K562 (cell line): ENCODE measurements around the gene POLR3H. TPM values are rescaled to one million over a fixed set of nuclear protein-coding genes. Genes with fewer than 3 reads are reported as not detected.

Source experiments
- ATAC-seq: fragments of 200-7000 bp; cut with Tn5 transposase; 3 replicates; pipeline ENCODE4 v1.9.1; 2020; ENCODE audit warnings: moderate library complexity
- BruUV-seq: library from RNA; stranded (reverse); fragments of 400-500 nt; replicated peaks from 2 replicates; lab custom pipeline; 2021; lab: Mats Ljungman, UMichigan
- CTCF ChIA-PET: fragments of 300-600 bp; formaldehyde crosslinking; extraction: SDS; loops from one replicate; lab custom pipeline; 2021; ENCODE audit warnings: low intra/inter-chr PET ratio; lab: Yijun Ruan, JAX
- POLR2A ChIA-PET: fragments of 300-600, 350-650 bp; sonication (Branson Sonifier 250); formaldehyde crosslinking; extraction: SDS; loops from one replicate; lab custom pipeline; 2021; ENCODE audit warnings: antibody characterized with exemption, inconsistent platforms; lab: Yijun Ruan, JAX
- DNase-seq, 4 experiments: peaks; one replicate each; pipeline versions ENCODE4 v3.0.0 to v3.0.0-alpha.2; 2011 to 2018; ENCODE audit warnings: low spot score in 3 of 4, mixed read lengths in 3 of 4; ENCODE audit errors: extremely low read depth in 1 of 4
- FAIRE-seq: peaks from 2 replicates; lab custom pipeline; 2011; peaks lifted over from hg19 to GRCh38; lab: Jason Lieb, UNC
- H2AFZ ChIP-seq: 2 replicates; pipeline ENCODE4 v1.6.0; 2011; ENCODE audit warnings: low read depth, low read length, control low read depth, inconsistent platforms
- H3K27ac ChIP-seq: fragments of 200-600 bp; 3 replicates; pipeline ENCODE4 v1.8.0; 2011; ENCODE audit warnings: low read depth, mild to moderate bottlenecking, control low read depth, inconsistent platforms, low read length, moderate library complexity, mixed read lengths; ENCODE audit errors: extremely low read depth
- H3K27me3 ChIP-seq, 2 experiments: fragments of 300-600 bp in 1 of 2; 2 replicates in 1 of 2; 3 replicates in 1 of 2; pipeline versions ENCODE4 v1.6.0 to v1.8.0; 2011; ENCODE audit warnings: inconsistent platforms in 2 of 2, low read length in 2 of 2, mild to moderate bottlenecking in 1 of 2, mixed read lengths in 1 of 2, moderate library complexity in 1 of 2; ENCODE audit not compliant: control insufficient read depth in 2 of 2, insufficient read depth in 2 of 2
- H3K36me3 ChIP-seq: fragments of 300-600 bp; 3 replicates; pipeline ENCODE4 v1.8.0; 2011; ENCODE audit warnings: mild to moderate bottlenecking, low read length, inconsistent platforms; ENCODE audit not compliant: control insufficient read depth, insufficient read depth
- H3K4me1 ChIP-seq, 2 experiments: fragments of 200-600 bp in 1 of 2; replicated peaks in 1 of 2; 2 replicates in 1 of 2; 3 replicates in 1 of 2; pipeline versions ENCODE4 v1.5.1 to v1.8.0; 2011; ENCODE audit warnings: inconsistent platforms in 2 of 2, low read length in 2 of 2, mild to moderate bottlenecking in 1 of 2, mixed read lengths in 1 of 2, moderate library complexity in 1 of 2; ENCODE audit not compliant: control insufficient read depth in 2 of 2, insufficient read depth in 2 of 2
- H3K4me2 ChIP-seq: 2 replicates; pipeline ENCODE4 v1.6.1; 2011; ENCODE audit warnings: low read length, control low read depth, inconsistent platforms, mixed read lengths; ENCODE audit not compliant: insufficient read depth
- H3K4me3 ChIP-seq: fragments of 200-600 bp; sonication (generic), shearing (Covaris generic); 2 replicates; pipeline ENCODE4 v1.5.1; 2016; ENCODE audit warnings: control low read depth, inconsistent platforms
- H3K79me2 ChIP-seq: fragments of 200-600 bp; 3 replicates; pipeline ENCODE4 v1.8.0; 2011; ENCODE audit warnings: low read length, inconsistent platforms; ENCODE audit not compliant: control insufficient read depth, insufficient read depth
- H3K9ac ChIP-seq, 2 experiments: 2 replicates each; pipeline versions ENCODE4 v1.6.0 to v1.6.1; 2011; ENCODE audit warnings: low read depth in 2 of 2, low read length in 2 of 2, control low read depth in 1 of 2, inconsistent platforms in 1 of 2, mild to moderate bottlenecking in 1 of 2, mixed read lengths in 1 of 2; ENCODE audit not compliant: insufficient read depth in 1 of 2
- H3K9me1 ChIP-seq: one replicate; pipeline ENCODE4 v1.6.0; 2011; ENCODE audit warnings: inconsistent platforms, mild to moderate bottlenecking, low read length, moderate library complexity; ENCODE audit not compliant: control insufficient read depth, insufficient read depth
- H3K9me3 ChIP-seq: replicated peaks from 2 replicates; pipeline ENCODE4 v1.5.1; 2011; ENCODE audit warnings: low read depth, low read length, inconsistent platforms; ENCODE audit not compliant: control insufficient read depth, insufficient read depth
- H4K20me1 ChIP-seq: replicated peaks from 2 replicates; pipeline ENCODE4 v1.6.1; 2011; ENCODE audit warnings: low read length, inconsistent platforms, mixed read lengths; ENCODE audit not compliant: control insufficient read depth, insufficient read depth
- CHD4 ChIP-seq: fragments of 200-600 bp; sonication (generic); IDR thresholded peaks from 3 replicates; pipeline ENCODE4 v1.6.1; 2012; ENCODE audit warnings: low read depth, mild to moderate bottlenecking, mixed read lengths, low read length, inconsistent platforms; ENCODE audit not compliant: insufficient read depth, insufficient replicate concordance, poor library complexity, severe bottlenecking
- CREB3 ChIP-seq: fragments of 450-650 bp; conservative IDR thresholded peaks from 2 replicates; pipeline ENCODE4 v1.6.1; 2016; ENCODE audit warnings: missing genetic modification characterization, low read depth, mild to moderate bottlenecking, missing compliant biosample characterization, moderate library complexity
- KAT8 ChIP-seq: fragments of 450-650 bp; IDR thresholded peaks from 2 replicates; pipeline ENCODE4 v1.6.1; 2016; ENCODE audit warnings: low read depth, mild to moderate bottlenecking
- NBN ChIP-seq: fragments of 450-650 bp; IDR thresholded peaks from 2 replicates; pipeline ENCODE4 v1.6.1; 2016; ENCODE audit warnings: low read depth, mild to moderate bottlenecking
- NELFE ChIP-seq: IDR thresholded peaks from 2 replicates; pipeline ENCODE4 v1.6.1; 2011; ENCODE audit warnings: mild to moderate bottlenecking; ENCODE audit not compliant: insufficient read depth, insufficient read length
- PHF21A ChIP-seq: fragments of 450-650 bp; IDR thresholded peaks from 2 replicates; pipeline ENCODE4 v1.6.1; 2017; ENCODE audit warnings: low read depth, borderline replicate concordance
- PRMT5 ChIP-seq: sonication (generic); formaldehyde crosslinking; IDR thresholded peaks from 2 replicates; pipeline ENCODE4 v1.5.0; 2020; ENCODE audit warnings: missing genetic modification reagents
- ZNF175 ChIP-seq: fragments of 200-800 bp; sonication (Bioruptor generic); IDR thresholded peaks from 2 replicates; pipeline ENCODE4 v1.6.1; 2016; ENCODE audit warnings: low read depth, mild to moderate bottlenecking, missing genetic modification characterization, missing compliant biosample characterization
- ZNF592 ChIP-seq: fragments of 450-650 bp; IDR thresholded peaks from 2 replicates; pipeline ENCODE4 v1.6.1; 2017; ENCODE audit warnings: antibody characterized with exemption, mild to moderate bottlenecking
- ZNF707 ChIP-seq: fragments of 250-450 bp; sonication (Bioruptor Pico); conservative IDR thresholded peaks from 2 replicates; pipeline ENCODE4 v1.8.0; 2022; ENCODE audit warnings: inconsistent platforms, mild to moderate bottlenecking, moderate library complexity
- WGBS: fragments of 100-300 bp; shearing (Covaris generic); methylation state at CpG from one replicate; pipeline ENCODE4 v1.1.6; 2016; ENCODE audit warnings: low coverage, mixed read lengths; ENCODE audit not compliant: insufficient coverage; ENCODE audit errors: missing lambda C conversion rate; 5-methylcytosine and 5-hydroxymethylcytosine counted together
- in situ Hi-C: fragments of 300-500 bp; cut with MboI; formaldehyde crosslinking; loops from 4 replicates; pipeline ENCODE4 v1.15.0; 2018; ENCODE audit warnings: inconsistent platforms, mixed read lengths
- intact Hi-C: fragments of 100-400 bp; cut with micrococcal nuclease; formaldehyde crosslinking; loops from 2 replicates; pipeline ENCODE4 v1.14.2; 2022
- polyA plus RNA-seq, 8 experiments: library from polyadenylated mRNA; depleted of rRNA in 4 of 8; stranded (reverse) in 5 of 8; unstranded in 3 of 8; fragments of >200 nt; fragmentation: Nextera tagmentation in 2 of 8; fragmentation: Illumina TruSeq in 1 of 8; extraction: Ambion mirVana in 2 of 8; extraction: Trizol in 1 of 8; gene quantifications; 2 replicates each; pipeline versions ENCODE4 v1.2.1 to v1.2.3, GENCODE V29; 2011 to 2014; ENCODE audit warnings: inconsistent platforms in 1 of 8, missing spikeins in 1 of 8
- total RNA-seq, 7 experiments: library from RNA; depleted of rRNA in 6 of 7; stranded (reverse); fragments of >200 nt in 6 of 7; fragmentation: Illumina TruSeq in 2 of 7; extraction: Trizol in 2 of 7; gene quantifications; 2 replicates each; pipeline versions ENCODE4 v1.2.1 to v1.2.3, GENCODE V29; 2011 to 2021; ENCODE audit warnings: low replicate concordance in 1 of 7
- TF ChIP-seq, protein P1 (sequence below), 2 experiments: fragments of 450-650 bp; conservative IDR thresholded peaks; 2 replicates each; pipeline ENCODE4 v1.6.1; 2017; ENCODE audit warnings: mild to moderate bottlenecking in 2 of 2, moderate library complexity in 2 of 2
- TF ChIP-seq, protein P2 (sequence below): fragments of 250-450 bp; sonication (Bioruptor Pico); IDR thresholded peaks from 2 replicates; pipeline ENCODE4 v1.4.0; 2020; ENCODE audit warnings: borderline replicate concordance

Gene POLR3H
- total and polyA plus RNA-seq, 9 of the 15 experiments (the other 6 are each of a cell fraction or from before 2014, with no cell fraction given): 5.3 to 48.4 (median 22.2) TPM

DNA sequence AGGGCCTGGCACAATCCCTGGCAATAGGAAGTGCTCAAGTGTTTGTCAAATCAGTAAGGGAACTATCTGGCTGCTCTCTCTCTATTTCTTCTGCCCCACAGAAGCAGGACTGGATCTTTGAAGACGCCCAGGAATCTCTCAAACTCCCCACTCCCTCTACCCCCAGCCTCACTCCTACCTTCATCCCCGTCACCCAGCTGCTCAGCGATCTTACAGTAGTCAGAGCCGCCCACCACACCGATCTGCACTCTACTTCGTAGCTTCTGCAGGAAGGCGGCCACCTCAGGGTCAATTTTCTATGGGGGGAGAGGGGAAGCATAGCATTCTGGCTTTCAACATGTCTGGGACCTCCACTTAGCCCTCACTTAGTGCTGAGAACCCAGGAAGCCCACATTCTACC lies 41.6 kb upstream of the POLR3H start:
- H3K27me3 ChIP-seq: no peaks in the 10 kb centered on the region
- no peaks in the 10 kb centered on the region for H3K9me1 ChIP-seq
- peaks cover 11 to 14% of the 10 kb centered on the region in 2 experiments; a peak in 4 of 5 replicates for H3K4me1 ChIP-seq
- DNase-seq: no peak
- ATAC-seq: no peak
- no peak overlapping the region for H3K4me2 ChIP-seq
- H3K79me2 ChIP-seq: peaks cover 13% of the 10 kb centered on the region
- intact Hi-C loops (loop anchor here (5.0 kb wide), 1 partner anchor 44 kb away; the partner anchor contains the start of gene POLR3H), in situ Hi-C loops (no loop called here)
- peaks cover 8% of the 10 kb centered on the region; the same call in 2 of the 3 replicates for H3K36me3 ChIP-seq
- H3K27ac ChIP-seq: no peak overlapping the region
- no peak overlapping the region for H2AFZ ChIP-seq
- WGBS: 83% methylated on average over 6 of the region's 7 CpGs
- ChIA-PET POLR2A (no interaction called here), CTCF (no interaction called here)
- no peak overlapping the region for H3K9ac ChIP-seq
- H3K9me3 ChIP-seq: no peaks in the 10 kb centered on the region
- BruUV-seq: no TSS peak
- no peak for FAIRE-seq
- H4K20me1 ChIP-seq: no peaks in the 10 kb centered on the region; the same call in 1 of the 2 replicates
- H3K4me3 ChIP-seq: no peak overlapping the region
- TF ChIP-seq ZNF175 (CRISPR knock-in tag) (no peak), CREB3 (tag) (no peak), ZNF707 (no peak), NBN (no peak), PHF21A (no peak), ZNF592 (no peak), NELFE (no peak), PRMT5 (CRISPR knock-in tag) (no peak), KAT8 (no peak), CHD4 (no peak)
- TF ChIP-seq, protein P1, sequence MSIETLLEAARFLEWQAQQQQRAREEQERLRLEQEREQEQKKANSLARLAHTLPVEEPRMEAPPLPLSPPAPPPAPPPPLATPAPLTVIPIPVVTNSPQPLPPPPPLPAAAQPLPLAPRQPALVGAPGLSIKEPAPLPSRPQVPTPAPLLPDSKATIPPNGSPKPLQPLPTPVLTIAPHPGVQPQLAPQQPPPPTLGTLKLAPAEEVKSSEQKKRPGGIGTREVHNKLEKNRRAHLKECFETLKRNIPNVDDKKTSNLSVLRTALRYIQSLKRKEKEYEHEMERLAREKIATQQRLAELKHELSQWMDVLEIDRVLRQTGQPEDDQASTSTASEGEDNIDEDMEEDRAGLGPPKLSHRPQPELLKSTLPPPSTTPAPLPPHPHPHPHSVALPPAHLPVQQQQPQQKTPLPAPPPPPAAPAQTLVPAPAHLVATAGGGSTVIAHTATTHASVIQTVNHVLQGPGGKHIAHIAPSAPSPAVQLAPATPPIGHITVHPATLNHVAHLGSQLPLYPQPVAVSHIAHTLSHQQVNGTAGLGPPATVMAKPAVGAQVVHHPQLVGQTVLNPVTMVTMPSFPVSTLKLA (conservative IDR thresholded peaks at IDR 0.05): no peak
- TF ChIP-seq, protein P2, sequence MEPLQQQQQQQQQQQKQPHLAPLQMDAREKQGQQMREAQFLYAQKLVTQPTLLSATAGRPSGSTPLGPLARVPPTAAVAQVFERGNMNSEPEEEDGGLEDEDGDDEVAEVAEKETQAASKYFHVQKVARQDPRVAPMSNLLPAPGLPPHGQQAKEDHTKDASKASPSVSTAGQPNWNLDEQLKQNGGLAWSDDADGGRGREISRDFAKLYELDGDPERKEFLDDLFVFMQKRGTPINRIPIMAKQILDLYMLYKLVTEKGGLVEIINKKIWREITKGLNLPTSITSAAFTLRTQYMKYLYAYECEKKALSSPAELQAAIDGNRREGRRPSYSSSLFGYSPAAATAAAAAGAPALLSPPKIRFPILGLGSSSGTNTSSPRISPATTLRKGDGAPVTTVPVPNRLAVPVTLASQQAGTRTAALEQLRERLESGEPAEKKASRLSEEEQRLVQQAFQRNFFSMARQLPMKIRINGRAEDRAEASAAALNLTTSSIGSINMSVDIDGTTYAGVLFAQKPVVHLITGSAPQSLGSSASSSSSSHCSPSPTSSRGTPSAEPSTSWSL: no peak
